Activated gamma-delta T cell treated with anti-CD3 and anti-CD28 coated beads, Interleukin-2, amount 50 U/mL, for 16 hours (primary cell): Measurements from ENCODE around the gene MED27.
"Not testable (repeated sequence)": the region's sequence is repeated elsewhere in the genome, so short reads cannot be mapped to it uniquely, and the experiment has no call there.

Source experiments
- DNase-seq: peaks from one replicate; pipeline ENCODE4 v3.0.0-alpha.2; 2020; ENCODE audit warnings: low read depth

The MED27 gene

GRCh38 chr9:132018957-132019405 is 60.7 kb downstream of the MED27 start:
- DNase-seq, result no peak

DNA sequence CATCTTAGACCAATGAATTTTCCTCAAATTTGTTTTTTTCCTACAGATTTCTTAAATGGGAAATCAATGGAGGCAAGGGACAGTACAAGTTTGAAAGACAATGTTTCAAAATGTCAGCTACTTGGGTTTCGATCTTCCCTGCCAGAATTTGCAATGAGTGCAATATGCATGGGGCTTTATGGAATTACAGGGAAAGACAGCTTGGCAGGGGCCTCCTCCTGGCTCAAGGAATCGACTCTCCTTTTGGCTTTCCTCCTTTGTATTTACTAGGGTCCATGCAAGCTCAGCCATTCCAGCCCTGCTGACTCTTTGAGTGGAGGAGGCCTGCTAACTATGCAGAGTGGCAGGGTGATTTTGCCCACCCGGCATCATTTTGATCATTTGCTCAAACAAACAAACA is 63.2 kb downstream of the MED27 start:
- DNase-seq, result no peak

DNA sequence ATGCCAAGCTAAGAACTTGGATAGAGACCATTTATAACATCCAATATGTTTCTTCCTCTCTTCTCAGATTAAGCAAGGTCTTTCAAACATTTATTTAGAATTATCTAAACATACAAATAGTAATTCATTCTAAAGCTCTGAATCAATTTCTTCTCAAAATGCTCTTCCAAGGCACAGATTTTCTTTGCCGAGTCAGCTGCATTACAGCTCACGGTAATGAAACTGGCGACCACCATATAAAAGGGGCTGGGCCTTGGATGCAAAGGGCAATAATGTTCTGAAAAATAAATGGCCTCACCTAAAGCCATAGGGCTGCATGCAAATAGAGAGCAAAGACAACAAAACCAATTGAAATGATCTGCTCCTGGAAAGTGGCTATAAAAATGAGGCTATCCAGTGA is 63.8 kb downstream of the MED27 start:
- DNase-seq, result no peak

GRCh38 chr9:132014218-132014805 is 65.4 kb downstream of the MED27 start:
- no peak for DNase-seq

DNA sequence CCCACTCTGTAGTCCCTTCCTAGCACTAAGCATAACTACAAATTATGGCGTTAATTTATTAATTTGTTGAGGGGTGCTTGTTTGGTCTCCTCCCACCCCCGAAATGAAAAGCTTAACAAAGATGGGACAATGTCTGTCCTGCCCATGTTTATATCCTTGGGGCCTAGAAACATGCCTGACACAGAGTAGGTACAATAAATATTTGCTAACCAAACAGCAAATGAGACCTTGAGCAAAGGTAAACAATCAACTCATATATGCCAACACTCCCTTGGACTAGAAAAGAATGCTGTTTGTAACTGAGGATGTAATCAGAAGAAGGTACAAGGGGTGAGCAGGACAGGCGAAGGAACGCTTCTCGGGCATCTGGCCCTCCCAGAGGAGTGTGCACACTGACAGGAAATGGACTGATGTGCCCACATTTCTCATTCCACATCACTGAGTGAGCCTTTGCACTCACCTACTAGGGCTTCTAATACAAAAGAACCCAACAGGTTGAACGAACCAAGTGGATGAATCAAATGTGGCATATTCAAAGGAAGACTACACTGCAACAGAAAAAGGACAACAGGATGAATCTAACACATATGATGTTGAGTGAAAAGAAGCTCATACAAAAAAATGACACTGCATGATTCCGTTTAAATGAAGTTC is 66.8 kb downstream of the MED27 start:
- DNase-seq, result no peak

GRCh38 chr9:132011896-132012295 is 67.8 kb downstream of the MED27 start:
- no peak for DNase-seq

GRCh38 chr9:132011309-132011708 is 68.4 kb downstream of the MED27 start:
- DNase-seq, result no peak

- not testable (repeated sequence) for DNase-seq
Measured at GRCh38 chr9:132010201-132010600, 69.5 kb downstream of the MED27 start.

DNA sequence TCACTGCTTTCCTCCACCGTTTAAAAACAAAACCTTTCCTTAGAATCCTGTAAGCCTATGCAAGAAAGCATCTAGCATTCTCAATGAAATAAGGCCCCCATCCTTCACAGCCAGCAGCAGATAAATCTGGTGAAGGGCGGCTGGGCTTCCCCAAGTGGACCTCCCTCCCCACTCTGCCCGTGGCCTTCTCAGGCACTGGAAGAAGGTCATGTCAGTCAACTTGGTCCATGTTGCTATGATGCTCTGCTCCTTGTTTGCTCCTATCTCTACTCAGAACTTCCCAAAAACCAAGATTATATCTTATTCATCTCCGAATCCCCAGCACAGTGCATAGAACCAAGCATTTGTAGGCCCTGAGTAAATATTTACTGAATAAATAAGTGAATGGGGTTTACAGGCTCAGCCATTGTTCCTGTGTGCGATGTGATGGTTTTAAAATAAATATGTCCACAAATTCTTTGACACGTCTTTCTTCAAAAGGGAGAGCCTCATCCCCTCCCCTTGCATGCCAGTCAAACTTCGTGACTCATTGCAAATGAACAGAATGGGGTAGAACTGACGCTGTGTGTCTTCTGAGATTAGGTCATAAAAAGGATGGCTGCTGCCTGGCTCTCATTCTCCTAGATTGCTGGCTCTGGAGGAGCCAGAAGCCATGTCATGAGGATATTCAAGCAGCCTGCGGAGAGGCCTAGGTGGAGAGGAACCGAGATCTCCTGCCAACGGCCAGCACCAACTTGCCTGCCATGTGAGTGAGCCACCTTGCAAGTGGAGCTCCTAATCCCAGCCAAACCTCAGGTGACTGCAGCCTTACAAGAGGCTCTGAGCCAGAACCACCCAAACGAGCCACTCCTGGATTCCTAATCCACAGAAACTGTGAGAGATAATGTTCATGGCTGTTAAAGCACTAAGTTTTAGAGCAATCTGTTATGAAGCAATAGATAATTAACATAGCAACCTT is 70.5 kb downstream of the MED27 start:
- no peak for DNase-seq

GRCh38 chr9:132008184-132008803 is 71.4 kb downstream of the MED27 start:
- no peak for DNase-seq

DNA sequence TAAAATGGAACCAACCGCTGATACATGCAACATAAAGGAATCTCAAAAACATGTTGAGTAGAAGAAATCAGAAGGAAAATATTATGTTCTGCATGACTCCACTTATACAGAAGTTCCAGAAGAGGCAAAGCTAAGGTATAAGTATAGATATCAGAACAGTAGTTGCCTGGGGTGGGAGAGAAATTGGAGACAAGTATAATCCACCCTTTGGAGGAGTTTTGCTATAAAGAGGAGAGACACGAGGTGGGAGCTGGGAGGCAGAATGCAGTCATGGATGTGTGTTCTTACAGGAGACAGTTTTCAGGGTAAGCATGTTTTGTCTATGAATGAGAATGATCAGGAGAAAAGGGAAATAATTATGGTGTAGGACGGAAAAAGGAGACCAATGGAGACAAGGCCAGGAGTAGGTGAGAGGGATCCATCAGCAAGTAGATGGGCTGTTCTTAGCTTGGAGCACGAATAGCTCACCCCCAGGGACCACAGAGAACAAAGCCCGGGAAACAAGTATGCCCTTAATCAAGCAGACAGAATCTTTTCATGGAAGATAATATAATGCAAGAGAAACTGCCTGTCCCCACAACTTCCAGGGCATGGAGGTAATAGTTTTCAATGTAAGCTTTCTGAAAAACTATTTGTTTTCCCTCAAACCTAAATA is 72.2 kb downstream of the MED27 start:
- no peak for DNase-seq

DNA sequence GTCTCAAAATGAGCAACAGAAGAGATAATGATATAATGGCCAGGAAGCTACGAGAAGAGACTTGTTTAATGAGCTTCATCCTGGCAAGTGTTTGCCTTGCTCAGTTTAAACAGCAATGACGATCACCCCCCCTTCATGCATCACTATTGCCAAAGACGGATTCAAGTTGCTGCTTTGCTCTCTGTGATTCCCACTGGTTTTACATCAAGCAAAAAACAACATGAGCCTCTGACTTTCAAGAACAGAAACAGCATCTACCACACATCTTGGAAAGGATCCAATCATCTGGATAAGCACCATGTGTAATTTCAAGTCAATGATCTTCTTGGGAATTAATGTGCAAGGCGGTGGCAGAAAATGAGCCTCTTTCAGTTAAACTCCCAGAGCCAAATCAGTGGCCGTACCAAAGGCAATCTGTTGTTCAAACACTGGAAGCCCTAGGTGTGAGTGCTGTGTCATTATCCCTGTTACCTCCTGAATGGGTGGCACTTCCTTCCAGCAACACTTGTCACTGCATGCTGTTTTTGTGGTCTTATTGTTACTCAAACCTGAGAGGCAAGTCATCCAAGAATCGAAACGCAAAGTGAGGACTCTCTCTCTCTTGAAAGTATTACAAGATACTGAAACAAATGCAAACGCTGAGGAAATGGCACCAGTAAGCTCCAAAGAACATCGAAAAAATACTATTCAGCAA is 72.8 kb downstream of the MED27 start:
- no peak for DNase-seq

GRCh38 chr9:132005899-132006298 is 73.8 kb downstream of the MED27 start:
- DNase-seq, result no peak

- DNase-seq, result no peak
Measured at GRCh38 chr9:132004323-132004722, 75.3 kb downstream of the MED27 start.

DNA sequence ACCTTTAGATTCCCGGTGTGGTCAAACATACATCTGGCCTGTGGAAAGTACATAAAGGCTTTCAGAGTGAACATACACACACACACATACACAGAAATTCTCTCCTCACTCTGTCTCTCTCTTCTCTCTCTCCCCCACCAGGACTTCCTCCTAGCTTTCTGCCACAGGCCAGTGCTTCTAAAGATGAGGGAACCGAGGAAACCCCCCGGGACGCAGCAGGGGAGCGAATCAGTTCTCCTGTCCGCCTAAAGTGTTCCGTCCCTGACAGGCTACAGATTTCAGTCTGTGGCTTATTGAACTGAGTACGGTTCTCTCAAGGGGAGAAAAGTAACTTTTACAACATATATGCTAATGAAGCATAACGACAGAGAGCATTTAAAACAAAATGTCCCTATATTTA is 75.8 kb downstream of the MED27 start:
- no peak for DNase-seq

DNA sequence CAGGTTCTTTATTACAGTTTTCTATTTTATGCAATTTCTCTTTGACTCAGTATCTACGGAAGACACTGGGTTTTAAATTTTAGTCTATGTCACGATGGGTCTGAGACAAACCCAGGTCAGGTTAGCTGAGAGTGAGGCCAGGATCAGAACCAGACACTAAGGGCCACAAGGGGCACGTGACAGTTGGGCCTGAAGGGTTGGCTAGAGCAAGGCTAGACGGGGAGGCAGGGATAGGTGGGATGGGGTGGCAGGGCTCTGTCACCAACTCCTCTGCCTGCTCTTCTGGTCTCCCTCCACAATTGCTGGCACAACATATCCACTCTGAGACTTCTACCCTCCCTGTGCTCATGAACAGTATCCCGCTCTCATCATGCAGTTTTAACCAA is 76.4 kb downstream of the MED27 start:
- no peak for DNase-seq

DNA sequence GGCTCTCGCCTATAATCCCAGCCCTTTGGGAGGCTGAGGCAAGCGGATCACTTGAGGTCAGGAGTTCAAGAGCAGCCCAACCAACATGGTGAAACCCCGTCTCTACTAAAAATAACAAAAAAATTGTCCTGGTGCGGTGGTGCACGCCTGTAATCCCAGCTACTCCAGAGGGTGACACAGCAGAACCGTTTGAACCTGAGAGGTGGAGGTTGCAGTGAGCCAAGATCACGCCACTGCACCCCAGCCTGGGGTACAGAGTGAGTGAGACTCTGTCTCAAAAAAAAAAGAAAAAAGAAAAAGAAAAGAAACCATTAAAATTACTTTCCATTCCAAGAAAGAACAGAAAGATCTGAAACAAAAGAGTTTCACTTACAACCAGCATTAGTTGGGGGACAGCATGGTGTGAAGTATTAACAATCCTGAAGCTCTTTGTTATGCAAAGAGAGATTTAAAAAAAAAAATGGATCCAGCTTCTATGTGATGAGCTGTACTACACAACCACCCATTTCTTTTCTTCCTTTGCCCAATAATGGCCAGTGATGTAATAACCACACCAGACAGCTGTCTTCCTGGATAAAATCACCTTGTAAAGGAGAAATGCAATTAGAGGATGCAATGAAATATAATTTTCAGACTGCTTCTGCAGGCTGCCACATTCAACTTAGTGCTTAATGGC is 76.9 kb downstream of the MED27 start:
- DNase-seq, result no peak

GRCh38 chr9:132001567-132001966 is 78.1 kb downstream of the MED27 start:
- DNase-seq, result no peak

- no peak for DNase-seq
Measured at GRCh38 chr9:132000659-132001058, 79.0 kb downstream of the MED27 start.

GRCh38 chr9:131999692-132000551 is 79.7 kb downstream of the MED27 start:
- no peak for DNase-seq
